HL-60 (cell line): ENCODE data around the gene MTSS2.

Source experiments
- DNase-seq, 2 experiments: peaks; one replicate each; pipeline ENCODE4 v3.0.0-alpha.2; 2010 to 2020; ENCODE audit warnings: low read depth in 1 of 2, low spot score in 1 of 2
- H3K27ac ChIP-seq: fragments of 250-450 bp; sonication (Bioruptor Pico); replicated peaks from 2 replicates; pipeline ENCODE4 v1.5.1; 2020; ENCODE audit warnings: mild to moderate bottlenecking, moderate library complexity
- H3K27me3 ChIP-seq: fragments of 250-450 bp; sonication (Bioruptor Pico); 2 replicates; pipeline ENCODE4 v1.5.1; 2021; ENCODE audit warnings: mild to moderate bottlenecking, moderate library complexity; ENCODE audit not compliant: insufficient read depth, poor library complexity, severe bottlenecking
- H3K4me3 ChIP-seq: replicated peaks from 2 replicates; pipeline ENCODE4 v1.5.1; 2011; ENCODE audit warnings: mild to moderate bottlenecking, control low read depth, low read length; ENCODE audit not compliant: insufficient read depth
- CTCF ChIP-seq: IDR thresholded peaks from one replicate; pipeline ENCODE4 v1.5.1; 2011; ENCODE audit warnings: low read length, control low read depth, inconsistent platforms; ENCODE audit not compliant: insufficient read depth
- GABPA ChIP-seq: IDR thresholded peaks from 2 replicates; pipeline ENCODE4 v1.6.1; 2012; ENCODE audit warnings: low read depth
- POLR2AphosphoS5 ChIP-seq: IDR thresholded peaks from 2 replicates; pipeline ENCODE4 v1.6.1; 2012; ENCODE audit warnings: low read depth
- REST ChIP-seq: IDR thresholded peaks from 2 replicates; pipeline ENCODE4 v1.6.1; 2012; ENCODE audit warnings: low read depth; ENCODE audit not compliant: insufficient replicate concordance
- SPI1 ChIP-seq: IDR thresholded peaks from 2 replicates; pipeline ENCODE4 v1.6.1; 2012; ENCODE audit warnings: low read depth, mild to moderate bottlenecking, borderline replicate concordance

Gene MTSS2

GRCh38 chr16:70694088-70694867, 8.4 kb upstream of the MTSS2 start:
- Histone ChIP-seq H3K4me3 (no peak overlapping the region), H3K27me3 (no peaks in the 10 kb centered on the region), H3K27ac (no peak overlapping the region)
- no peak for DNase-seq
- TF ChIP-seq GABPA (no peak), POLR2AphosphoS5 (no peak), REST (no peak), SPI1 (no peak), CTCF (no peak)

DNA sequence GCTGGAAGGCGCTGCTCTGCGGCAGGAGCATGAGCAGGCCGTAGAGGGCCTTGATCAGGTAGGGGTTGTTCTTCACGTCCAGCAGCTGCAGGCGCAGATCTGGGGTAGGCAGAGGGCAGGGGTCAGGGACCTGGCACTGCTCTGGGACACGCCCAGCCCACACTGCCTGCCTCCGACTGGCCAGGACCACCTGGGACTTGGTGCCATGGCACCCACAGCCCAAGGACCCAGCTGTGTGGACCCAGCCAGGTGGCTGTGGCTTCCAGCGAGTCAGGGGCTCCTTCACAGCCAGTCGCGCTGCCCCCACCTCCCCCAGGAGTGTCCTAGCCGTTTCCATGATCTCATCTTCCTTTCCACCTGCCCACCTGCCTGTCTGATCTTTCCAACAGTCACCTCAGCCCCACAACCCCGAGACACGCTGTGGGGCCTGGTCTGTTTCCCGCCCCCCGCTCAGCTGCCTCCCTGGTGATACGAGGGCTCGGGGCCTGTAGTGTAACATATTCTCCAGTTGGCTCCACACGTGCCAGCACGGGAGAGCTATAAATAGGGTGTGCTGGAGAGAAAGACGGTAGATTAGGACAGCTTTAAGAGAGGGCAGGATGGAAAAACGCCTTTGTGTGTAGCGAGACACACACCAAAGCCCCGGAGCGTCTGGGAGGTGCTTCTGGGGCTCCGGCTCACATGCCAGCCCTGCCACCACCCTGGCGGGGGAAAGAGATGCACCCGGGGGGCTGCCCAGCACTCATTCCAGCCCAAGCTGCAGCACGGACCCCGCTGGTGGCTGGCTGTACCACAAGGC, 7.2 kb upstream of the MTSS2 start:
- Histone ChIP-seq H3K27me3 (no peaks in the 10 kb centered on the region), H3K4me3 (no peak overlapping the region), H3K27ac (no peak overlapping the region)
- TF ChIP-seq GABPA (no peak), CTCF (no peak), POLR2AphosphoS5 (no peak), SPI1 (no peak), REST (no peak)
- DNase-seq = no peak

DNA sequence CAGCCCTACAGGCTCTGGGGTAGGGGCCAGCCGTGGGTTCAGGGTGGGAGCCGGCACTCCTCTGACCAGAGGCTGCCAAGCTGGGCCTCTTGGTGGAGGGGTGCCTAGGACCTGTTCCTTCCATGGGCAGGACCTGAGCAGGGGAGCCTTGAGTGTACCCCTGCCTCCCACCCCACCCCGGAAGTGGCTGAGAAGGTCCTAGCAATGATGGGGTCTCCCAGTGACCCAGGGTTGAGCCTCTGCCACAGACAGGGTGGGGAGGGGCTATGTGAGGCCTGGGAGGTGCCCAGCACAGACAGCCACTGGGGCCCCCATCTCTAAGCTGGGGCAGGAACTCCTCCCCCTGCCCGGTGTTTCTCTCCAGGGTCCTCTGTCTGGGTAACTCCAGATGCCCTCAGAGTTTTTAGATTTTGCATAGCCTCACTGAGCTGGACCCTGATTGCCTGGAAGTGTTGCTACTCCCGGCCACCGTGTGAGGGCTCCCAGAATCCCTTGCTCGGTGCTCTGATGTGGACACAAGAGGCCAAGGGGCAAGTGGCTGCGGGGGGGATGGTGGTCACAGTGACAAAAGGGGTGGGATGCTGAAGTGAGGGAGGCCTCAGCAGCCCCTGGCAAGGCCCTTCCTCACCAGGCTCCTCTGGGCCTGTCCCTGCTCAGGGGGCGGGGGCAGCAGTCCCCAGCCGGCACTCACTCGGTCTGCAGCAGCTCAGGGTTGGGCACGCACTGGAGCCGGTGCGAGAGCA, 6.4 kb upstream of the MTSS2 start:
- Histone ChIP-seq H3K27ac (no peak overlapping the region), H3K27me3 (no peaks in the 10 kb centered on the region), H3K4me3 (no peak overlapping the region)
- TF ChIP-seq GABPA (no peak), SPI1 (no peak), CTCF (no peak), POLR2AphosphoS5 (no peak), REST (no peak)
- DNase-seq = no peak
